Hematopoietic multipotent progenitor cell (in vitro differentiated cells): ENCODE data around the gene HLA-DPA1. TPM values are rescaled to one million over a fixed set of nuclear protein-coding genes. Genes with fewer than 3 reads are reported as not detected.

Experiments used
- DNase-seq, 3 donors: peaks; one replicate each; pipeline ENCODE4 v3.0.0-alpha.2; 2011 to 2015; ENCODE audit warnings: low read depth in 2 of 3, low spot score in 2 of 3
- total RNA-seq: library from RNA; depleted of rRNA; stranded (reverse); fragments of >200 nt; gene quantifications from one replicate; pipeline ENCODE4 v1.2.3, GENCODE V29; 2012

HLA-DPA1 gene
- total RNA-seq, 1 donor, result 618 TPM

- DNase-seq, result peak in 2 of 3 donors; percentile 58 to 64
These were observed 18.5 kb upstream of the HLA-DPA1 start for GRCh38 chr6:33091957-33092356.

GRCh38 chr6:33088931-33089620, 15.6 kb upstream of the HLA-DPA1 start:
- no peak for DNase-seq

- no peak for DNase-seq
These were observed 14.9 kb upstream of the HLA-DPA1 start for GRCh38 chr6:33088258-33088930.

GRCh38 chr6:33085627-33086026, 12.2 kb upstream of the HLA-DPA1 start:
- DNase-seq, result no peak

- peak in 2 of 3 donors; percentile 58 to 74 for DNase-seq
These were observed 9.3 kb upstream of the HLA-DPA1 start for GRCh38 chr6:33082702-33083101.

GRCh38 chr6:33081098-33081824, 7.8 kb upstream of the HLA-DPA1 start:
- DNase-seq, result no peak

GRCh38 chr6:33080127-33081089, 7.0 kb upstream of the HLA-DPA1 start:
- peak in 2 of 3 donors; percentile 36 to 53 for DNase-seq

- no peak for DNase-seq
These were observed 6.1 kb upstream of the HLA-DPA1 start for GRCh38 chr6:33079580-33079979.

- no peak for DNase-seq
These were observed 5.6 kb upstream of the HLA-DPA1 start for GRCh38 chr6:33078919-33079521.

GRCh38 chr6:33078442-33078841, 5.0 kb upstream of the HLA-DPA1 start:
- no peak for DNase-seq

- DNase-seq, result no peak
These were observed 4.5 kb upstream of the HLA-DPA1 start for GRCh38 chr6:33077908-33078307.

- DNase-seq, result no peak
These were observed 3.0 kb upstream of the HLA-DPA1 start for GRCh38 chr6:33076406-33076934.

- DNase-seq, result peak; percentile 29 to 90 (median 77)
These were observed 2.3 kb upstream of the HLA-DPA1 start, which contains the start of gene HLA-DPB1 for GRCh38 chr6:33075568-33076405. HLA-DPB1 (plus strand) TSS chr6:33075990; CDS start chr6:33076042, 52 bp downstream.

GRCh38 chr6:33075208-33075567, 1.7 kb upstream of the HLA-DPA1 start:
- DNase-seq, result no peak

GRCh38 chr6:33072508-33073100, 845 bp downstream of the HLA-DPA1 start:
- no peak for DNase-seq

- DNase-seq, result no peak
These were observed 1.9 kb downstream of the HLA-DPA1 start for GRCh38 chr6:33071569-33071968.

GRCh38 chr6:33070909-33071308, 2.5 kb downstream of the HLA-DPA1 start:
- no peak for DNase-seq

GRCh38 chr6:33069021-33069738, 4.3 kb downstream of the HLA-DPA1 start:
- DNase-seq, result no peak
